ENCODE measurements around the gene LOXHD1.

DNA sequence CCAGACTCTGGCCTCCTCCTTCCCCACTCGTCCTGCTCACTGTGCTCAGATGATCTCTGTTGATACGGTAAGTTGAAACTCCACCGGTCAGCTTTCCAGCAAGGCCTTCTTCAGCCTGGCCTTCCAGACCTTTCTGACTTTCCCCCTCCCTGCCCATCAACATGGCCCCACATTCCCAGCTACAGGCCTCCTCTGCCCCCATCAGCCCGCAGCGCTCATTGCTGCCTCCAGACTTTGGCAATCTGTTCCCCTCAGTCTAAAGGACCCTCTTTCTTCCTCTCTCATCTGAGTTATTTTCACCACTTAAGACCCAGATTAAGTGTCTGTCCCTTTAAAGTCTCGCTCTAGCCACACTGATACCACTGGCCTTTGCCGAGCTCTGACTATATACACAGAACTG, 10.6 kb downstream of the LOXHD1 start:
- TF ChIP-seq, protein P1, sequence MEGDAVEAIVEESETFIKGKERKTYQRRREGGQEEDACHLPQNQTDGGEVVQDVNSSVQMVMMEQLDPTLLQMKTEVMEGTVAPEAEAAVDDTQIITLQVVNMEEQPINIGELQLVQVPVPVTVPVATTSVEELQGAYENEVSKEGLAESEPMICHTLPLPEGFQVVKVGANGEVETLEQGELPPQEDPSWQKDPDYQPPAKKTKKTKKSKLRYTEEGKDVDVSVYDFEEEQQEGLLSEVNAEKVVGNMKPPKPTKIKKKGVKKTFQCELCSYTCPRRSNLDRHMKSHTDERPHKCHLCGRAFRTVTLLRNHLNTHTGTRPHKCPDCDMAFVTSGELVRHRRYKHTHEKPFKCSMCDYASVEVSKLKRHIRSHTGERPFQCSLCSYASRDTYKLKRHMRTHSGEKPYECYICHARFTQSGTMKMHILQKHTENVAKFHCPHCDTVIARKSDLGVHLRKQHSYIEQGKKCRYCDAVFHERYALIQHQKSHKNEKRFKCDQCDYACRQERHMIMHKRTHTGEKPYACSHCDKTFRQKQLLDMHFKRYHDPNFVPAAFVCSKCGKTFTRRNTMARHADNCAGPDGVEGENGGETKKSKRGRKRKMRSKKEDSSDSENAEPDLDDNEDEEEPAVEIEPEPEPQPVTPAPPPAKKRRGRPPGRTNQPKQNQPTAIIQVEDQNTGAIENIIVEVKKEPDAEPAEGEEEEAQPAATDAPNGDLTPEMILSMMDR (IDR thresholded peaks at IDR 0.05): no peak
- no peak for TF ChIP-seq POLR2A (IDR thresholded peaks at IDR 0.05)
- no peak for TF ChIP-seq POLR2AphosphoS5 (IDR thresholded peaks at IDR 0.05)
